Measurements from ENCODE around the gene CCN6.

CCN6 gene

DNA sequence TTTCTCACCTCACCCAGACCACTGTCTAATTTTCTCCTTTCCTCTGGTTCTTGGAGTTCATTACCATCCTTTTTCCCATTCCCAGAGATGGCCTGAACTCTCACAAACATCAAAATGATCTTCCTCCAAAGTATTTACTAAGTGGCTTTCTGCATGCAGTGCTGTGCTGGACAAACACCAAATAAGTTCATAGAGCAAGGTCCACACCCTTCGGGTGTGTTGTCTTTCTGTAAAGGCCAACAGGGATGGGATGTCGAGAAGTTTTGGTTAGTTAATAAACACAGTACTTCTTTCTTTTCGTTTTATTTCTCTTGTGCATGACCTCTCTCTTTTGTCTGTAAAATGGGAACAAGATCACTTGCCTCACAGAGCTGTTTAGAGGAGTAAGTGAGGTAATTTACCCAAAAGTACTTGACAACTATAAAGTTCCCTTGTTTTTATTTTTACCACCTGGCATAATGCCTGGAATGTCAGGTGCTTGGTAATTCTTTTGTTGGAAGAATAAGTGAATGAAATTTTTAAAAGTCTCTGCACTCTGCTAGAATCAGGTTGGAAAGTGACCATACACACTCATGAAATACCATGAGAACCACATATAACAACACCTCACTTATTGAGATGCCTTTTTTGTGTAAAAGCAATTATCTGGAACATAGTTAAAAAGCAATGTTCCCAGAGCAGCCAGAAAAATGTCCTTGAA, 22.8 kb upstream of the CCN6 start:
- Histone ChIP-seq H3K9me3 (ENCODE audit: insufficient read depth, low read depth, low read length) (no peaks in the 10 kb centered on the region), H3K27me3 (ENCODE audit: insufficient read depth, low read length) (no peaks in the 10 kb centered on the region), H3K27ac (ENCODE audit: low read depth, low read length) (no peak overlapping the region), H3K36me3 (ENCODE audit: insufficient read depth, low read length) (no peaks in the 10 kb centered on the region), H3K9ac (ENCODE audit: low read depth, low read length) (no peak overlapping the region), H3K4me1 (ENCODE audit: insufficient read depth, low read length) (0 out of 2 replicates have a peak, but pooled peaks cover 6% of the 10 kb centered on the region), H3K4me3 (ENCODE audit: low read length) (no peak overlapping the region)
- WGBS = 79% methylated on average over 2 of the region's 3 CpGs

DNA sequence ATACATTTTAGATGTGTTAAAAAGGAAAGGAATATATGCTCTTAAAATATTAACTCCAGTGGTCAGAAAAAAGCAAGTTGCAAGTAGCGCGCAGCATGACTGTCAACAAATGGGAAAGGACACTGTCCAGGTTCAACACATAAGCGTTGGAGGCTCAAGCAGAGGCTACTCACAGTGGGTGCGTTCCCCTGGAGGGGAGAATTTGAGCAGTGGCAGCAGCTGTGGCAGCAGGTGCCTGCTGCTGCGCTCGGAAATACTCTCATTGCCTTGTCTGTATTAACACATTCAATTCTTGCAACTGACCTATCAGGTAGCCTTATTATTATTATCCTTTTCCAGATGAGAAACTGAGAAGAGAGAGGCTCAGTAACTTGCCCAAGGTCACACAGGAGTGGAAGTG, 21.9 kb upstream of the CCN6 start:
- H3K27ac ChIP-seq (ENCODE audit: low read depth, low read length) = no peak overlapping the region
- H3K9me3 ChIP-seq (ENCODE audit: insufficient read depth, low read depth, low read length) = no peaks in the 10 kb centered on the region
- H3K4me3 ChIP-seq (ENCODE audit: low read length) = no peak overlapping the region
- H3K36me3 ChIP-seq (ENCODE audit: insufficient read depth, low read length) = no peaks in the 10 kb centered on the region
- H3K27me3 ChIP-seq (ENCODE audit: insufficient read depth, low read length) = no peaks in the 10 kb centered on the region
- WGBS = 90% methylated on average over 6 of the region's 6 CpGs
- no peak overlapping the region for H3K9ac ChIP-seq (ENCODE audit: low read depth, low read length)
- 0 out of 2 replicates have a peak, but pooled peaks cover 6% of the 10 kb centered on the region for H3K4me1 ChIP-seq (ENCODE audit: insufficient read depth, low read length)

DNA sequence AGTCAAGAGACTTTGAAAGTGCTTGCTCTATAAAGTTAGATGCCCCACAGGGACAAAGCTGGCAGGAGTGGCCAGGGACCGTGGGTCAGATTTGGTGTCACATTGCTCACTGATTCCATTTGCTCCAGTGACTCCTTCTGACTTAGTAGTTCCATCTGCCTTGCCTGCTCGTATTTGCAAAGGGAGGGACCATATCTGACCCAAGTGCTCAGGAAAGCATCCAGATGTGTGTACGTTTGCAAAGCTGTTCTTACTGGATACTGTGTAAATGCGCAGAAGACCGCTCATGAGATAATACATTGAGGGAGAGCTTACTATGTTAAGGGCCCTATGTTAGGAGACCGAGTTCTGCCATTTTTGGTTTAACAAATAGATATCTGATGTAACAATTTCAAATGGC, 21.2 kb upstream of the CCN6 start:
- no peak overlapping the region for H3K9ac ChIP-seq (ENCODE audit: low read depth, low read length)
- no peak overlapping the region for H3K4me3 ChIP-seq (ENCODE audit: low read length)
- no peaks in the 10 kb centered on the region for H3K27me3 ChIP-seq (ENCODE audit: insufficient read depth, low read length)
- WGBS = 92% methylated on average over 6 of the region's 6 CpGs
- H3K4me1 ChIP-seq (ENCODE audit: insufficient read depth, low read length) = peaks cover 6% of the 10 kb centered on the region; the same call in 1 of the 2 replicates
- no peak overlapping the region for H3K27ac ChIP-seq (ENCODE audit: low read depth, low read length)
- no peaks in the 10 kb centered on the region for H3K9me3 ChIP-seq (ENCODE audit: insufficient read depth, low read depth, low read length)
- H3K36me3 ChIP-seq (ENCODE audit: insufficient read depth, low read length) = no peaks in the 10 kb centered on the region

DNA sequence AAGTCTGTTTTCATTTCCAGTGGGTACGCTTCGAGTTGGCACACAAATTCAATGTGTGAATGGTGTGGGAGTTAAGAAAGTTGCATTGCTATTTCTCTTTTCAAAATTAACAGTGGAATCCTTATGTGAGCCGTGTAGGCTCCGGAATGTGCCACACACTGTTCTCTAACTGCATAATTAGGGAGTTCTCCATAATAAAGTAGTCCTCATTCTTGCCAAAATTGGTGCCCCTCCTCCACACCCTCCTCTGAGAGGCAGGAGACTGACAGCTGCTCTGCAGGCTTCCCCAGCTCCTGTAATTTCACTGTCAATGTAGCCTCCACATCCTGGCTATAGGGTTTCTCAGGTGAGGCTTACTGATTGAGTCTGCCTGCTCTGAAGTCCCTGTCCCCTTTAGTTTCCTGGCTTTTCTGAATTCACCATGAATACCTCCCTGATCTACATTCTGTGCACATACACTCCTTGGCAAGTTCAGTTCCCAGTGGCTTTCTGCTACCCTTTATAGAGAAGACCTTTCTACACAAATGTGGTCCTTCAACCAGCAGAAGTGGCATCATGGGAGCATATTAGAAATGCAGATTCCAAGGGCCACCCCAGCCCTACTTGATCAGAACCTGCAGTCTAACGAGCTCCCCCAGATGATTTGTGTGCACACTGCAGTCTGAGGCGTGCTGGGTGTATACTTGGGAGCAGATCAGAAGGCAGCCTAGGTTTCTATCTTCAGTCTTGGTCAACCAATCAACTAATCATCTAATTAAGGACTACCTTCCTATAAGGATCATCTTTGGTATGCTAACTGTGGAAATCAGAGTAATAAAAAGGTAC, 19.9 kb upstream of the CCN6 start:
- Histone ChIP-seq H3K9ac (ENCODE audit: low read depth, low read length) (no peak overlapping the region), H3K4me1 (ENCODE audit: insufficient read depth, low read length) (peaks cover 6% of the 10 kb centered on the region; the same call in 1 of the 2 replicates), H3K27me3 (ENCODE audit: insufficient read depth, low read length) (no peaks in the 10 kb centered on the region), H3K36me3 (ENCODE audit: insufficient read depth, low read length) (no peaks in the 10 kb centered on the region), H3K9me3 (ENCODE audit: insufficient read depth, low read depth, low read length) (no peaks in the 10 kb centered on the region), H3K27ac (ENCODE audit: low read depth, low read length) (no peak overlapping the region), H3K4me3 (ENCODE audit: low read length) (no peak overlapping the region)
- 71% methylated on average over 6 of the region's 6 CpGs for WGBS

DNA sequence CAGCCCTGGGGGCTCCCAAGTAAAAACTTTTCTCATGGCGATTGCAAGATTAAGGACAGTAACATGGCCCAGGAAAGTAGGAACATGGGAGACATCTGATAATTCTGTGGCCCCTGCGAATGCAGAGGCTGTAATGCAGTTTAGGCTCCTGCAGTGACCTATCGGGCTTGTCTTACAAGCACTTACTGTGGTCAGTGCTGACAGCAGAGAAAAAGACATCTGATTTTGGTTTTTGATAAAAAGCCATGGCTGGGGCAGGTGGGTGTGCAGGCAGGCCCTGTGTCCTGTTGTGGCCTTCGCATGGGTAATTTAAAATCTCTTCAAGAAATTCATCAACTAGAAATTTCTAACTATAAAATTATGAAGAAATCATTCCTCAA, 19.3 kb upstream of the CCN6 start:
- no peaks in the 10 kb centered on the region for H3K27me3 ChIP-seq (ENCODE audit: insufficient read depth, low read length)
- no peak overlapping the region for H3K27ac ChIP-seq (ENCODE audit: low read depth, low read length)
- WGBS = 92% methylated on average over 4 of the region's 4 CpGs
- H3K9ac ChIP-seq (ENCODE audit: low read depth, low read length) = no peak overlapping the region
- H3K36me3 ChIP-seq (ENCODE audit: insufficient read depth, low read length) = no peaks in the 10 kb centered on the region
- H3K4me1 ChIP-seq (ENCODE audit: insufficient read depth, low read length) = peaks cover 6% of the 10 kb centered on the region; the same call in 1 of the 2 replicates
- no peaks in the 10 kb centered on the region for H3K9me3 ChIP-seq (ENCODE audit: insufficient read depth, low read depth, low read length)
- H3K4me3 ChIP-seq (ENCODE audit: low read length) = no peak overlapping the region

DNA sequence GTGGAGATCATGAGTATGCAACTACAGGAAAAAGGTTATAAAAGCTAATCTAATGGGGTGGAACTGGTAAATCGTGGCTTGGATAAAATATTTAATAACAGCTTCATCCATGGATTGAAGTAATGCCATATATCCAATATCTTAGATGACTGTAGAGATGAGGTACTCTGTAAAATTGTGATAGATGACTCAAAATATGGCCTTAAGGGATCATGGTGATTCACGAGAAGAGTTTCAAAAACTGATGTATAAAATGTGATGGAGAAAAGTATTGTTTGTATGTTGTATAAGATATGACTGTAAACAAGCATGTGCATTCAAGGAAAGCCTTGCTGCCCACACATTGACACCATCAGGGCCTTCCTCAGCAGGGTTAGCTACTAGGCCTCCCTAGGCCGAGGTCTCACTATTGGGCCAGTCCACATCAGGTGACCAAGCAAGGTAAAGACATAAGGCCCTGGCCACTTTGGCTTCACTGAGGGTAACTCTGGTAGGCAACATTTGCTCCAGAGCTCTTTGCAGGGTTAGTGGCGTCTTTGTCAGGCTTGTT, 17.7 kb upstream of the CCN6 start:
- Histone ChIP-seq H3K36me3 (ENCODE audit: insufficient read depth, low read length) (no peaks in the 10 kb centered on the region), H3K9me3 (ENCODE audit: insufficient read depth, low read depth, low read length) (no peaks in the 10 kb centered on the region), H3K9ac (ENCODE audit: low read depth, low read length) (no peak overlapping the region), H3K4me1 (ENCODE audit: insufficient read depth, low read length) (peaks cover 6% of the 10 kb centered on the region; the same call in 1 of the 2 replicates), H3K27ac (ENCODE audit: low read depth, low read length) (no peak overlapping the region), H3K27me3 (ENCODE audit: insufficient read depth, low read length) (no peaks in the 10 kb centered on the region), H3K4me3 (ENCODE audit: low read length) (no peak overlapping the region)
- WGBS = 83% methylated on average over 4 of the region's 4 CpGs

DNA sequence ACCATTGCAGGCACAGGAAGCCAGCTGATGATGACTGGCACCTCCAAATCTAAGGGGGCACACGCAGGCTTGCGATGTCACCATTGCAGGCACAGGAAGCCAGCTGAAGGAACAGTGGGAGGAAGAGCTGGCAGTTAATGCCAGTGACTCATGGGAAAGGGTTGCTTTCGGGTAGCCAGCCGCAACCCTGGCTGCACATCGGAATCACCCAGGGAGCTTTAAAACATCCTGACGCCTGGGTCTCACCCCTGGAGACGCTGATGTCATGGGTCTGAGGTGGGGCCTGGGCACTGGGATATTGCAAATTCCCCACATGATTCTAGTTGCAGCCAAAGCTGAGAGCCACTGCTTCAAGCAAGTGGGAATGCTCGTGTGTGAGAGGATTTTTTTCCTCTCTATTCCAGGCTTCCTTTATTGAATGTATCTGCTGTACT, 16.1 kb upstream of the CCN6 start:
- no peaks in the 10 kb centered on the region for H3K27me3 ChIP-seq (ENCODE audit: insufficient read depth, low read length)
- H3K27ac ChIP-seq (ENCODE audit: low read depth, low read length) = no peak overlapping the region
- WGBS = 85% methylated on average over 8 of the region's 8 CpGs
- H3K9me3 ChIP-seq (ENCODE audit: insufficient read depth, low read depth, low read length) = no peaks in the 10 kb centered on the region
- H3K9ac ChIP-seq (ENCODE audit: low read depth, low read length) = no peak overlapping the region
- no peaks in the 10 kb centered on the region for H3K36me3 ChIP-seq (ENCODE audit: insufficient read depth, low read length)
- no peak overlapping the region for H3K4me3 ChIP-seq (ENCODE audit: low read length)
- peaks cover 6% of the 10 kb centered on the region; the same call in 1 of the 2 replicates for H3K4me1 ChIP-seq (ENCODE audit: insufficient read depth, low read length)

DNA sequence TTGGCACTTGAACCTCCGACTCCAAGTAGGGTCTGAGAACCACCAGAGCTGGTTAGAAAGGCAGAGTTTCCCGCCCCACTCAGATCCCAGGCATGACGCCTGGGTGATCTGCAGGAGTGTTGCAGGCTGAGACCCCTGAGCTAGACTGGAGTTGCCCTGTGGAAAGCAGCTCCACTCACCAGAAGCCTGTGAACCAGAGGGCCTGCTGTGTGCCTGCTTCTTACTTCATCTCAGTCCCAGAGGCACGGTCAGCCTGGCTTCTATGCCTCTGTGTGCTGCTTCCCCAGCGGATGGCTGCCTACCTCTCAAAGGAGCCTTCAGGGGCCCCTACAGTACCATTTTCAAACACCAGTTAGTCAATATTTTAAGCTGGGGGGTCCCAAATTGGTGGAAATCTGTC, 15.6 kb upstream of the CCN6 start:
- 85% methylated on average over 5 of the region's 5 CpGs for WGBS
- Histone ChIP-seq H3K4me3 (ENCODE audit: low read length) (no peak overlapping the region), H3K27me3 (ENCODE audit: insufficient read depth, low read length) (no peaks in the 10 kb centered on the region), H3K36me3 (ENCODE audit: insufficient read depth, low read length) (no peaks in the 10 kb centered on the region), H3K9ac (ENCODE audit: low read depth, low read length) (no peak overlapping the region), H3K9me3 (ENCODE audit: insufficient read depth, low read depth, low read length) (no peaks in the 10 kb centered on the region), H3K27ac (ENCODE audit: low read depth, low read length) (no peak overlapping the region), H3K4me1 (ENCODE audit: insufficient read depth, low read length) (peaks cover 6% of the 10 kb centered on the region; the same call in 1 of the 2 replicates)

DNA sequence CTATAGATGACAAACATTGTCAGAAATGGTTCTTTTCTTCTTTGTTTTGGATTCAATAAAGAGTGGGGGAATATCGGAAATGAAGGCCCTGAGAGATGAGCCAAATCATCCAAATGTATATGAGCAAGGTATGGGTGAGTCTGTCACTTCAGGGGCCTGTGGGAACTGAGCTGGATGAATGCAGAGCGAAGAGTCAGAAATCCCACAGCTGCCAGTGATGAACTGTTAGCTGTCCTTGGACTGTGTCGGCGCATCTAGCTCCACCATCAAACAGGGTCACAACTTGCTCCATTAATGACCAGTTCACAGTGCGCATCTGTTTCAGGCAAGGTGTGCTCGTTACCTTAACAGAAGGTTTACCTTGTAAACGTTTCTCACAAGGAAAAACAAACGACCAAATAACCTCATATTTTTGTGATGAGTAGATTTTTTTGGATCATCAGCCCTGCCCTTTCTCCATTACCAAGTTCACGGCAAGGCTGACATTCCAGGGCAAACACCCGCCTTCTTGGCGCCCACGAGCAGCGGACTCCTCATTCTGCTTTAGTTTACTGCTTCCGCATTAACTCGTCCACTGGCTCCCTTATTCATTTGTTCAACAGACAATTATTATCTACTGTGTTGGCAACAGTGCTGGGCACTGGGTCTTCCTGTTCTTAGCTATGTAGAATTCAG, 15.0 kb upstream of the CCN6 start:
- Histone ChIP-seq H3K27ac (ENCODE audit: low read depth, low read length) (no peak overlapping the region), H3K4me3 (ENCODE audit: low read length) (no peak overlapping the region), H3K9me3 (ENCODE audit: insufficient read depth, low read depth, low read length) (no peaks in the 10 kb centered on the region), H3K36me3 (ENCODE audit: insufficient read depth, low read length) (no peaks in the 10 kb centered on the region), H3K27me3 (ENCODE audit: insufficient read depth, low read length) (no peaks in the 10 kb centered on the region), H3K4me1 (ENCODE audit: insufficient read depth, low read length) (peaks cover 4% of the 10 kb centered on the region; the same call in 1 of the 2 replicates), H3K9ac (ENCODE audit: low read depth, low read length) (no peak overlapping the region)
- 90% methylated on average over 15 of the region's 15 CpGs for whole genome bisulfite sequencing

DNA sequence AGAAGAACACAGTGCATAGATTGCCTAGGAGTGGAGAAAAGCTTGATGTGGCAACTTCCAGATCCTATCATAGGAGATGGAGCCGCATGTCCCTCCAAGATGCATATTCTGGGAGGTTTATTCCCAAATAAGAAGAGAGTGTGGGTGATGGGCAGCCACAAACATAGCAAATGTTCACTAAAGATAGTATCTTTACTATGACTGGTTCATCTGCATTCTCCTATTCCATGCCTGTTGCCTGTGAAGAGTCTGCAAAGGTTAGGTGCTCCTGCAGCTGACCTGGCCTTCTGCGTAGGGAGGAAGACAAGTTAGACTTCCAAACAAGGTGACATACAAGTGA, 14.5 kb upstream of the CCN6 start:
- 65% methylated on average over 2 of the region's 2 CpGs for WGBS
- Histone ChIP-seq H3K36me3 (ENCODE audit: insufficient read depth, low read length) (no peaks in the 10 kb centered on the region), H3K9me3 (ENCODE audit: insufficient read depth, low read depth, low read length) (no peaks in the 10 kb centered on the region), H3K27me3 (ENCODE audit: insufficient read depth, low read length) (no peaks in the 10 kb centered on the region), H3K9ac (ENCODE audit: low read depth, low read length) (no peak overlapping the region), H3K4me3 (ENCODE audit: low read length) (no peak overlapping the region), H3K4me1 (ENCODE audit: insufficient read depth, low read length) (no peaks in the 10 kb centered on the region; the same call in 1 of the 2 replicates), H3K27ac (ENCODE audit: low read depth, low read length) (no peak overlapping the region)

DNA sequence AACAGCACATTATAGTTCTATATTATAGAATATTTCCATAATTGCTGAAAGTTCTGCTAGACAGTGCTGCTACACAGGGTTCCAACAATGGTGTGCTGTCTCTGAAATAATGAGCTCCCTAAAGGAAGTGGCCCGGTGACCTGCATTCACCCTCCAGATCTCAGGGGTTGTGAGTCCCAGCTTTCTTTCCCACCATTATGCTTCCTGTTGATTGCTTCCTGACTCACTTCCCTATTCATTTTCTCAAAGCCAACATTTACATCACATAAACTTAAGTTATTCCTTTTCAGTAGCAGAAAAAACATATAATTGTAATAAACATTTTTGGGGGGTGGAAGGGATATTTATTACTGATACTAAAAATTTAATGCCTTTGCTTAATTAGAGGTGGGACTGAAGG, 12.9 kb upstream of the CCN6 start:
- H3K4me1 ChIP-seq (ENCODE audit: insufficient read depth, low read length) = no peaks in the 10 kb centered on the region; the same call in 1 of the 2 replicates
- no peaks in the 10 kb centered on the region for H3K36me3 ChIP-seq (ENCODE audit: insufficient read depth, low read length)
- no peak overlapping the region for H3K9ac ChIP-seq (ENCODE audit: low read depth, low read length)
- 79% methylated on average over 1 of the region's 1 CpG for WGBS
- H3K4me3 ChIP-seq (ENCODE audit: low read length) = no peak overlapping the region
- H3K27ac ChIP-seq (ENCODE audit: low read depth, low read length) = no peak overlapping the region
- H3K27me3 ChIP-seq (ENCODE audit: insufficient read depth, low read length) = no peaks in the 10 kb centered on the region
- H3K9me3 ChIP-seq (ENCODE audit: insufficient read depth, low read depth, low read length) = no peaks in the 10 kb centered on the region
